H9 (cell line): Measurements from ENCODE around the gene F13A1. TPM values are rescaled to one million over a fixed set of nuclear protein-coding genes. Genes with fewer than 3 reads are reported as not detected.

Experiments used
- DNase-seq: peaks from one replicate; pipeline ENCODE4 v3.0.0-alpha.2; 2017
- H2AFZ ChIP-seq: one replicate; pipeline ENCODE4 v1.6.1; 2013; ENCODE audit warnings: mild to moderate bottlenecking, low read length, control low read depth, moderate library complexity
- H2AK5ac ChIP-seq: 2 replicates; pipeline ENCODE4 v1.6.1; 2013; ENCODE audit warnings: low read length, control low read depth, mixed read lengths; ENCODE audit not compliant: insufficient read length
- H2BK120ac ChIP-seq: one replicate; pipeline ENCODE4 v1.6.1; 2013; ENCODE audit warnings: low read depth, mild to moderate bottlenecking, low read length, control low read depth, inconsistent platforms; ENCODE audit not compliant: poor library complexity, severe bottlenecking
- H2BK12ac ChIP-seq: 2 replicates; pipeline ENCODE4 v1.6.1; 2013; ENCODE audit warnings: low read length, control low read depth, mixed read lengths, low read depth; ENCODE audit not compliant: insufficient read length
- H2BK15ac ChIP-seq: 2 replicates; pipeline ENCODE4 v1.6.1; 2013; ENCODE audit warnings: low read depth, low read length, control low read depth
- H2BK20ac ChIP-seq: one replicate; pipeline ENCODE4 v1.6.1; 2013; ENCODE audit warnings: low read depth, mild to moderate bottlenecking, low read length, control low read depth, inconsistent platforms; ENCODE audit not compliant: poor library complexity, severe bottlenecking
- H2BK5ac ChIP-seq: 2 replicates; pipeline ENCODE4 v1.6.1; 2013; ENCODE audit warnings: low read length, control low read depth, mixed read lengths; ENCODE audit not compliant: insufficient read length
- H3K14ac ChIP-seq: 2 replicates; pipeline ENCODE4 v1.6.1; 2013; ENCODE audit warnings: low read length, control low read depth; ENCODE audit not compliant: insufficient read depth
- H3K18ac ChIP-seq: 2 replicates; pipeline ENCODE4 v1.6.1; 2013; ENCODE audit warnings: low read depth, mild to moderate bottlenecking, mixed read lengths, low read length, control low read depth; ENCODE audit not compliant: insufficient read length
- H3K23ac ChIP-seq: 2 replicates; pipeline ENCODE4 v1.6.1; 2013; ENCODE audit warnings: low read length, control low read depth, mixed read lengths, low read depth; ENCODE audit not compliant: insufficient read length
- H3K23me2 ChIP-seq: 2 replicates; pipeline ENCODE4 v1.6.1; 2013; ENCODE audit warnings: low read depth, mild to moderate bottlenecking, mixed read lengths, low read length, control low read depth; ENCODE audit not compliant: insufficient read length, poor library complexity, severe bottlenecking
- H3K27ac ChIP-seq: 2 replicates; pipeline ENCODE4 v1.5.1; 2013; ENCODE audit warnings: low read length, control low read depth, mixed read lengths, low read depth; ENCODE audit not compliant: insufficient read length
- H3K27me3 ChIP-seq: 2 replicates; pipeline ENCODE4 v1.6.1; 2013; ENCODE audit warnings: low read length, control low read depth, inconsistent platforms; ENCODE audit not compliant: insufficient read depth
- H3K4ac ChIP-seq: 2 replicates; pipeline ENCODE4 v1.6.1; 2013; ENCODE audit warnings: low read depth, mild to moderate bottlenecking, control low read depth, inconsistent platforms, low read length, moderate library complexity
- H3K4me1 ChIP-seq: 2 replicates; pipeline ENCODE4 v1.6.1; 2013; ENCODE audit warnings: low read length, control low read depth, inconsistent platforms; ENCODE audit not compliant: insufficient read depth
- H3K4me2 ChIP-seq: 2 replicates; pipeline ENCODE4 v1.6.1; 2013; ENCODE audit warnings: low read length, control low read depth, mixed read lengths; ENCODE audit not compliant: insufficient read length, insufficient read depth
- H3K56ac ChIP-seq: 2 replicates; pipeline ENCODE4 v1.6.1; 2013; ENCODE audit warnings: low read depth, mild to moderate bottlenecking, mixed read lengths, low read length, control low read depth; ENCODE audit not compliant: insufficient read length
- H3K79me1 ChIP-seq: 2 replicates; pipeline ENCODE4 v1.6.1; 2013; ENCODE audit warnings: low read depth, mild to moderate bottlenecking, moderate library complexity, low read length, control low read depth, inconsistent platforms; ENCODE audit not compliant: insufficient read depth, poor library complexity, severe bottlenecking
- H3K79me2 ChIP-seq: 2 replicates; pipeline ENCODE4 v1.6.1; 2013; ENCODE audit warnings: low read length, control low read depth, inconsistent platforms; ENCODE audit not compliant: insufficient read depth
- H3K9ac ChIP-seq: 2 replicates; pipeline ENCODE4 v1.6.1; 2013; ENCODE audit warnings: low read length, control low read depth, mixed read lengths; ENCODE audit not compliant: insufficient read length; ENCODE audit errors: extremely low read depth
- H3K9me3 ChIP-seq: one replicate; pipeline ENCODE4 v1.6.1; 2013; ENCODE audit warnings: low read depth, low read length, inconsistent platforms; ENCODE audit not compliant: control insufficient read depth
- H3T11ph ChIP-seq: one replicate; pipeline ENCODE4 v1.6.1; 2013; ENCODE audit warnings: mild to moderate bottlenecking, low read length, control low read depth, inconsistent platforms
- H4K20me1 ChIP-seq: one replicate; pipeline ENCODE4 v1.6.1; 2013; ENCODE audit not compliant: control insufficient read depth, insufficient read length, insufficient read depth
- H4K5ac ChIP-seq: 2 replicates; pipeline ENCODE4 v1.6.1; 2013; ENCODE audit warnings: low read depth, mild to moderate bottlenecking, mixed read lengths, low read length, control low read depth; ENCODE audit not compliant: insufficient read length
- H4K8ac ChIP-seq: replicated peaks from 2 replicates; pipeline ENCODE4 v1.6.1; 2013; ENCODE audit warnings: low read length, control low read depth, mixed read lengths, low read depth; ENCODE audit not compliant: insufficient read length
- H4K91ac ChIP-seq: 2 replicates; pipeline ENCODE4 v1.6.1; 2013; ENCODE audit warnings: low read depth, mild to moderate bottlenecking, moderate library complexity, mixed read lengths, low read length, control low read depth; ENCODE audit not compliant: insufficient read length
- H3K27ac Mint-ChIP-seq, 3 experiments: 2 replicates in 2 of 3; 3 replicates in 1 of 3; pipeline ENCODE4 v1.8.0; 2020 to 2021; ENCODE audit warnings: mixed read lengths in 3 of 3, mild to moderate bottlenecking in 1 of 3, moderate library complexity in 1 of 3
- H3K27me3 Mint-ChIP-seq: 2 replicates; pipeline ENCODE4 v1.8.0; 2021; ENCODE audit warnings: low read depth, mild to moderate bottlenecking, moderate library complexity, mixed read lengths
- H3K36me3 Mint-ChIP-seq, 3 experiments: 2 replicates in 2 of 3; 3 replicates in 1 of 3; pipeline ENCODE4 v1.8.0; 2020 to 2021; ENCODE audit warnings: low read depth in 3 of 3, mixed read lengths in 3 of 3; ENCODE audit not compliant: insufficient read depth in 1 of 3
- H3K4me1 Mint-ChIP-seq, 2 experiments: 2 replicates each; pipeline ENCODE4 v1.8.0; 2020; ENCODE audit warnings: mixed read lengths in 2 of 2
- H3K4me3 Mint-ChIP-seq, 2 experiments: 2 replicates in 1 of 2; 3 replicates in 1 of 2; pipeline ENCODE4 v1.8.0; 2020 to 2021; ENCODE audit warnings: mild to moderate bottlenecking in 2 of 2, mixed read lengths in 2 of 2, moderate library complexity in 1 of 2
- H3K9me3 Mint-ChIP-seq, 2 experiments: 2 replicates in 1 of 2; 3 replicates in 1 of 2; pipeline ENCODE4 v1.8.0; 2020; ENCODE audit warnings: mild to moderate bottlenecking in 2 of 2, mixed read lengths in 2 of 2, moderate library complexity in 1 of 2
- CTCF ChIP-seq: fragments of 200-600 bp; sonication (generic); conservative IDR thresholded peaks from 3 replicates; pipeline ENCODE4 v1.8.0; 2021; ENCODE audit warnings: antibody characterized with exemption, mild to moderate bottlenecking
- WGBS: extraction: QIAGEN DNeasy Blood & Tissue Kit; methylation state at CpG from one replicate; pipeline ENCODE4 v1.1.7; 2013; ENCODE audit warnings: missing lambda C conversion rate, low lambda C conversion rate, mixed read lengths; ENCODE audit not compliant: insufficient read length; ENCODE audit errors: extremely low coverage; 5-methylcytosine and 5-hydroxymethylcytosine counted together
- total RNA-seq: library from RNA; stranded (reverse); gene quantifications from 2 replicates; pipeline ENCODE4 v1.2.1, GENCODE V29; 2021

The F13A1 gene
- total RNA-seq, 1 experiment from 2014 or later, result 0.15 TPM

DNA sequence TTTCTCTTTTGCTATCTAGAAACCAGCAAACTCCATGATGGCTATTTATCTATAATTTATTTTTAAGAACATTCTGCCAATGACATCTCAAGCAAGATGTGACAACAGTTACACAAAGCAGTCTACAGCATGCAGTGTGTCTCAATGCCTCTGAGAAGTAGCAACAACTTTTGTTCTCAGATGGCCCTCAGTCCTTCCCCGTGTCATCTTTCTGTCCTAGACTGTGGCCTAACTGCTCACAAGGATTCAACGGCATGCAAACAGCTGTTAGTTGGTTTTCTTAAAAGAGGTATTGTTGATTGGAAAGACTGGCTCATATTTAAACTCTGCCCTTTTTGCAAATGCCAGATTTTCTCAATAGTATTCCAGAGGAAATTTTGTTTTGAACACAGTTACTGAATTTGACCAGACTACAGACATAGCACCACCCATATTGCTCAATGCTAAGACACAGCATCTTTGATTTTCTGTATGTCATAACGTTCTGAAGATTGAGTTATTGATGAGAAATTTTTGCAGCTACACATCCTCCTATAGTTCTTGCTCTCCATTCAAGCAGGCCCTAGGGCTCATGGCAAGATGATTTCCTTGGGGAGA lies 26.1 kb upstream of the F13A1 start:
- Histone ChIP-seq H2AK5ac (no peak overlapping the region), H4K5ac (no peak overlapping the region)
- WGBS, result no CpG with 5 or more reads among the region's 3 CpGs

More for the DNA sequence above, 26.1 kb upstream of the F13A1 start:
- Histone ChIP-seq H3K79me1 (no peaks in the 10 kb centered on the region), H3K27ac (no peak overlapping the region), H2BK5ac (no peak overlapping the region), H2BK15ac (no peak overlapping the region), H3K4me2 (no peak overlapping the region), H2BK120ac (no peak overlapping the region), H3T11ph (no peak overlapping the region), H3K79me2 (no peaks in the 10 kb centered on the region), H4K20me1 (no peaks in the 10 kb centered on the region), H3K56ac (no peak overlapping the region), H4K91ac (no peak overlapping the region), H3K9ac (no peak overlapping the region), H2AFZ (no peak overlapping the region), H2BK20ac (no peak overlapping the region), H3K23ac (no peak overlapping the region), H3K4ac (no peak overlapping the region), H3K4me1 (no peaks in the 10 kb centered on the region), H3K14ac (no peak overlapping the region), H3K23me2 (no peaks in the 10 kb centered on the region), H4K8ac (no peak overlapping the region), H3K18ac (no peak overlapping the region), H3K9me3 (no peaks in the 10 kb centered on the region), H2BK12ac (no peak overlapping the region), H3K27me3 (no peaks in the 10 kb centered on the region)
- Mint-ChIP-seq H3K4me3 (no peak overlapping the region), H3K9me3 (no peaks in the 10 kb centered on the region), H3K27me3 (peaks cover 7% of the 10 kb centered on the region), H3K4me1 (no peaks in the 10 kb centered on the region), H3K27ac (no peak overlapping the region), H3K36me3 (no peaks in the 10 kb centered on the region; a peak in 1 of 7 replicates)
- no peak for DNase-seq
- no peak for TF ChIP-seq CTCF
